SU-DHL-6 (cell line): ENCODE measurements around the gene RALGPS1.

Experiments used
- EZH2phosphoT487 ChIP-seq: fragments of 200-600 bp; sonication (generic), shearing (Covaris generic); conservative IDR thresholded peaks from 2 replicates; pipeline ENCODE4 v1.6.1; 2018; ENCODE audit warnings: mild to moderate bottlenecking, antibody characterized with exemption, low read length, moderate library complexity, mixed read lengths
- TF ChIP-seq, protein P1 (sequence below): fragments of 200-600 bp; sonication (generic); IDR thresholded peaks from one replicate; pipeline ENCODE4 v1.5.1; 2017; ENCODE audit warnings: antibody characterized with exemption, mild to moderate bottlenecking, low read length, moderate library complexity; ENCODE audit not compliant: insufficient read depth, poor library complexity, severe bottlenecking

DNA sequence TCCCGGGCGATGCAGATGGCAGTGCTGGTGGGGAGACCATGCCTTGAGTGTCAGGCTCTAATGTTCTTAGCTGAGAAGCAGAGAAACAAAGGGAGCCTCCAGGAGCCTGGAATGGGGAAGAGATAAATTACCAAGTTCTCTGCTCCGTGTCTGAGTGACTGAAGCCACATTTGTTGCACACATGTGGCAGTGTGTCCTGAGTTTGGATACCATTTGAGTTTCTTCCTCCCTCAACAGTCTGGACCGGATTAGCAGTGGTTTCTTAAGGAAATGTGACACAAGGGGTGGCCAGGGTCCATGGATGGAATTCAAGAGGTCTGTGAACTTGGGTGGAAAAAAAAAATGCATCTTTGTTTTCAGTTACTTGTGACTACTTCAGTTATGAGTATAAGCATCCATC is 299.3 kb downstream of the RALGPS1 start:
- TF ChIP-seq, protein P1, sequence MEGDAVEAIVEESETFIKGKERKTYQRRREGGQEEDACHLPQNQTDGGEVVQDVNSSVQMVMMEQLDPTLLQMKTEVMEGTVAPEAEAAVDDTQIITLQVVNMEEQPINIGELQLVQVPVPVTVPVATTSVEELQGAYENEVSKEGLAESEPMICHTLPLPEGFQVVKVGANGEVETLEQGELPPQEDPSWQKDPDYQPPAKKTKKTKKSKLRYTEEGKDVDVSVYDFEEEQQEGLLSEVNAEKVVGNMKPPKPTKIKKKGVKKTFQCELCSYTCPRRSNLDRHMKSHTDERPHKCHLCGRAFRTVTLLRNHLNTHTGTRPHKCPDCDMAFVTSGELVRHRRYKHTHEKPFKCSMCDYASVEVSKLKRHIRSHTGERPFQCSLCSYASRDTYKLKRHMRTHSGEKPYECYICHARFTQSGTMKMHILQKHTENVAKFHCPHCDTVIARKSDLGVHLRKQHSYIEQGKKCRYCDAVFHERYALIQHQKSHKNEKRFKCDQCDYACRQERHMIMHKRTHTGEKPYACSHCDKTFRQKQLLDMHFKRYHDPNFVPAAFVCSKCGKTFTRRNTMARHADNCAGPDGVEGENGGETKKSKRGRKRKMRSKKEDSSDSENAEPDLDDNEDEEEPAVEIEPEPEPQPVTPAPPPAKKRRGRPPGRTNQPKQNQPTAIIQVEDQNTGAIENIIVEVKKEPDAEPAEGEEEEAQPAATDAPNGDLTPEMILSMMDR = no peak
- no peak for TF ChIP-seq EZH2phosphoT487
